Measurements from ENCODE around the gene WBP1L.
"Not testable (repeated sequence)": the region's sequence is repeated elsewhere in the genome, so short reads cannot be mapped to it uniquely, and the experiment has no call there.

WBP1L gene

DNA sequence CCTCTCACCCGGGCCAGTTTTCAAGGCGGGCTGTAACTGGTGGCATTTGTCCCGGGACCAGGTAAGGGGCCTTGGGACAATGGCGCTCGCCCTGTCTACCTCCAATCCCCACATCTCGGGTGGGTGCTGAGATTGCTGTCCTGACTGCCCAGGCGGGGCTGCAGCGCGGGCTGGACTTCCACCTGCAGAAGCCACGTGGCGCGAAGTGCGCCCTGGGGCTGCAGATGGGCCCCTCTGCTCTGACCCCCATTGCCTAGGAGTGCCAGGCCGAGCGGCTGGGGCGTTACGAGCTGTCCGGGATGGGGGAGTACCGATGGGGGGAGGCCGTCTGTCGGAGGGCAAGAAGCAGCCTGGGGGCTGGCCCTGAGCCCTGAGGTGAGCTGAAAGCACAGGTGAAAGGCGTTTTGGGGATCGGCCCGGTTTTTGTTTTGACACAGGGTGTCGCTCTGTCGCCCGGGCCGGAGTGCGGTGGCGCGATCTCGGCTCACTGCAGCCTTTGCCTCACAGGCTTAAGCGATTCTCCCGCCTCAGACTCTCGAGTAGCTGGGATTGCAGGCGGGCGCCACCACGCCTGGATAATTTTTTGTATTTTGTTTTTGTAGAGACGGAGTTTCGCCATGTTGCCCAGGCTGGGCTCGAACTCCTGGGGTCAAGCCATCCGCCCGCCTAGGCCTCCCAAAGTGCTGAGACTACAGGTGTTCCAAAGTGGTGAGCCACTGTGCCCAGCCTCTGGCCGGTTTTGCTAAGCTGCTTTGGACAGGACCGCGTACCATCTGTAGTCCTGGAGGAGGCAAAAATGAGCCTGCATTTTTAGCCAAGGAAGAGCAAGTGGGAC, 28.9 kb upstream of the WBP1L start, which contains the start of gene SFXN2 (continued):
- TF ChIP-seq KLF9 (tag by site-specific recombination; IDR thresholded peaks at IDR 0.05; ENCODE audit: low read depth), result peak; percentile 79
- TF ChIP-seq MZF1 (tag by site-specific recombination; IDR thresholded peaks at IDR 0.05; ENCODE audit: borderline replicate concordance), result peak; percentile 66
- TF ChIP-seq ZNF132 (tag by site-specific recombination; IDR thresholded peaks at IDR 0.05; ENCODE audit: borderline replicate concordance), result no peak
- no peak for TF ChIP-seq ZNF571 (tag by site-specific recombination; IDR thresholded peaks at IDR 0.05)
- TF ChIP-seq ZNF777 (tag by site-specific recombination; IDR thresholded peaks at IDR 0.05; ENCODE audit: borderline replicate concordance), result no peak
- TF ChIP-seq ZNF114 (tag by site-specific recombination; IDR thresholded peaks at IDR 0.05), result no peak
- no peak for TF ChIP-seq ZNF202 (tag by site-specific recombination; IDR thresholded peaks at IDR 0.05; ENCODE audit: borderline replicate concordance)
- TF ChIP-seq ZNF830 (tag by site-specific recombination; IDR thresholded peaks at IDR 0.05; ENCODE audit: low read depth), result no peak
- no peak for TF ChIP-seq ZNF677 (tag by site-specific recombination; IDR thresholded peaks at IDR 0.05)
- TF ChIP-seq ZNF610 (tag by site-specific recombination; IDR thresholded peaks at IDR 0.05; ENCODE audit: borderline replicate concordance), result peak; percentile 81
- no peak for TF ChIP-seq RBAK (tag by site-specific recombination; IDR thresholded peaks at IDR 0.05)
- no peak for TF ChIP-seq ZNF768 (tag by site-specific recombination; IDR thresholded peaks at IDR 0.05)
- TF ChIP-seq KLF16 (tag by site-specific recombination; IDR thresholded peaks at IDR 0.05), result peak; percentile 74

- no peaks in the 10 kb centered on the region for H3K9me3 ChIP-seq (ENCODE audit: control insufficient read depth, insufficient read depth, low read depth, low read length)
- TF ChIP-seq FEZF1 (tag by site-specific recombination; IDR thresholded peaks at IDR 0.05) (peak; percentile 86), BCL11A (tag by site-specific recombination; IDR thresholded peaks at IDR 0.05; ENCODE audit: low read depth) (no peak), ZNF292 (tag by site-specific recombination; IDR thresholded peaks at IDR 0.05; ENCODE audit: borderline replicate concordance, low read depth) (no peak), ZSCAN30 (tag by site-specific recombination; IDR thresholded peaks at IDR 0.05) (no peak), ZNF623 (tag by site-specific recombination; IDR thresholded peaks at IDR 0.05) (no peak)
- H3K4me1 ChIP-seq (ENCODE audit: control insufficient read depth, insufficient read depth, low read length), result peaks cover 17% of the 10 kb centered on the region
- H3K4me3 ChIP-seq (ENCODE audit: low read depth, low read length), result no peak overlapping the region
- peaks cover 0 to 3% of the 10 kb centered on the region in 2 experiments; a peak in 2 of 3 replicates for H3K36me3 ChIP-seq (ENCODE audit: control insufficient read depth in 2 of 2, insufficient read depth in 1 of 2, low read length in 2 of 2)
- POLR2A ChIA-PET, result interaction anchor here (0.8 to 1.7 kb wide), 2 partner anchors 14 to 31 kb away, joined by 5 to 11 read pairs; no protein-coding TSS in a partner anchor
- no peak overlapping the region for H3K27ac ChIP-seq (ENCODE audit: extremely low read depth, low read depth, low read length)
- CTCF ChIA-PET, result interaction anchor here (0.6 to 6.7 kb wide), 4 partner anchors 10 to 38 kb away, joined by 3 to 57 read pairs (median 5); no protein-coding TSS in a partner anchor
Observed at GRCh38 chr10:102715880-102716279, 27.9 kb upstream of the WBP1L start.

DNA sequence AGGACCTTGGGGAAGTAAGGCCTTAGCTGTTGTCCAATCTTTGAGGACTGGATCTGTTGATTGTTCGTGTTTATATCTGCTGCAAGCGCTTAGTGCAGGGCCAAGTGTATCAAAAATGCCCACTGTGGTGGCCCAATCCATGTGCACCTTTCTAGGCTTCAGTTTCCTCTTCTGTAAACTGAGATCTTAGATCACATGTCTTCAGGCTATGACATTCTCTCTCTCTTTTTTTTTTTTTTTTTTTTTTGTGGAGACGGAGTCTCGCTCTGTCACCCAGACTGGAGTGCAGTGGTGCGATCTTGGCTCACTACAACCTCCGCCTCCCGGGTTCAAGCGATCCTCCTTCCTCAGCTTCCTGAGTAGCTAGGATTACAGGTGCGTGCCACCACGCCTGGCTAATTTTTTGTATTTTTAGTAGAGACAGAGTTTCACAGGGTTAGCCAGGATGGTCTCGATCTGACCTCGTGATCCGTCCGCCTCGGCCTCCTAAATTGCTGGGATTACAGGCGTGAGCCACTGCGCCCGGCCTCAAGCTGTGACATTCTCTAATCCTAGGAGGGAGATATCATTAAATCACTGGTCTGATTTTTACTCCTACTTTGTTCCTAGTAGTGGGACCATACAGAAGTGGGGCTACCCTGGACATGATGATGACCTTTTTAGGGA, 26.7 kb upstream of the WBP1L start:
- not testable (repeated sequence) for H3K27ac ChIP-seq (ENCODE audit: extremely low read depth, low read depth, low read length); H3K36me3 ChIP-seq (ENCODE audit: control insufficient read depth in 2 of 2, insufficient read depth in 1 of 2, low read length in 2 of 2); H3K9me3 ChIP-seq (ENCODE audit: control insufficient read depth, insufficient read depth, low read depth, low read length); H3K4me3 ChIP-seq (ENCODE audit: low read depth, low read length)
- peaks cover 13% of the 10 kb centered on the region for H3K4me1 ChIP-seq (ENCODE audit: control insufficient read depth, insufficient read depth, low read length)
- ChIA-PET POLR2A (interaction anchor here (0.7 kb wide), 1 partner anchor 154 kb away, joined by 4 read pairs; no protein-coding TSS in a partner anchor), CTCF (interaction anchor here (0.8 kb wide), 1 partner anchor 10 kb away, joined by 3 read pairs; no protein-coding TSS in a partner anchor)
- TF ChIP-seq ZNF184 (tag by site-specific recombination; IDR thresholded peaks at IDR 0.05) (0 out of 2 replicates have a peak, but pooled peaks have one; percentile 46), OSR2 (tag by site-specific recombination; IDR thresholded peaks at IDR 0.05) (0 out of 2 replicates have a peak, but pooled peaks have one; percentile 28)
